AG09309 (cell line): ENCODE results near the gene SNX30.

Experiments
- DNase-seq: peaks from one replicate; pipeline ENCODE4 v3.0.0-alpha.2; 2010; ENCODE audit warnings: low read depth
- H3K4me3 ChIP-seq: 2 replicates; pipeline ENCODE4 v1.5.1; 2011; ENCODE audit warnings: mild to moderate bottlenecking, low read depth, low read length, moderate library complexity; ENCODE audit not compliant: control insufficient read depth
- CTCF ChIP-seq: IDR thresholded peaks from 2 replicates; pipeline ENCODE4 v1.5.1; 2011; ENCODE audit warnings: mild to moderate bottlenecking, low read depth, low read length, inconsistent platforms; ENCODE audit not compliant: insufficient read depth, control insufficient read depth; ENCODE audit errors: missing control alignments

The SNX30 gene

GRCh38 chr9:112853882-112854585, 103.5 kb downstream of the SNX30 start:
- TF ChIP-seq CTCF = no peak
- H3K4me3 ChIP-seq = no peak overlapping the region
- DNase-seq = no peak

GRCh38 chr9:112854657-112855056, 104.1 kb downstream of the SNX30 start:
- no peak overlapping the region for H3K4me3 ChIP-seq
- no peak for TF ChIP-seq CTCF
- DNase-seq = no peak

- H3K4me3 ChIP-seq = no peak overlapping the region
- DNase-seq = no peak
- no peak for TF ChIP-seq CTCF
These were observed 105.6 kb downstream of the SNX30 start for GRCh38 chr9:112856200-112856599.

- H3K4me3 ChIP-seq = no peak overlapping the region
- TF ChIP-seq CTCF = no peak
- DNase-seq = no peak
These were observed 106.3 kb downstream of the SNX30 start for GRCh38 chr9:112856843-112857242.

GRCh38 chr9:112858005-112858404, 107.4 kb downstream of the SNX30 start:
- DNase-seq = no peak
- no peak for TF ChIP-seq CTCF
- H3K4me3 ChIP-seq = no peak overlapping the region

GRCh38 chr9:112858625-112859147, 108.1 kb downstream of the SNX30 start:
- DNase-seq = no peak
- no peak overlapping the region for H3K4me3 ChIP-seq

More at GRCh38 chr9:112858625-112859147, 108.1 kb downstream of the SNX30 start:
- no peak for TF ChIP-seq CTCF
